ENCODE data around the gene NMBR. TPM values are rescaled to one million over a fixed set of nuclear protein-coding genes. Genes with fewer than 3 reads are reported as not detected.

NMBR gene
- polyA plus RNA-seq, 1 donor from 2014 or later = not detected

DNA sequence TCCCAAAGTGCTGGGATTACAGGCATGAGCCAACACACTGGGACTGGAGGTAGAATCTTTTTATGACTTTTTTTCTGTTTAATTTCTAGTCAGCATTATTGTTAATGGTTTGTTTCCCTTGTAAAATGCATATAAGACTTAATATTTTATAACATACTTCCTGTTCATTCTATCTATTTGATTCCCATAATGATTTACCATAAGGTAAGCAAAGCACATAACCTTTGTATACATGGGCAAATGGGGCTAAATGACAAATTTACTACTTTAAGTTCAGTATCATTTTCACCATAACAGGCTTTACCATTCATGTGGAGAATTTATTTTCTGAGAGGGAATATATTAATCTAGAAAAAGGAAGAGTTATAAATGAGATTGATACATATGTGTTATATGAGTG is 24.4 kb upstream of the NMBR start:
- Histone ChIP-seq H3K9ac (ENCODE audit: low read length) (no peak overlapping the region), H3K9me2 (ENCODE audit: insufficient read depth, low read length) (no peaks in the 10 kb centered on the region), H3K27ac (ENCODE audit: low read length) (no peak overlapping the region), H3K9me3 (ENCODE audit: low read length) (no peaks in the 10 kb centered on the region), H2AFZ (ENCODE audit: low read depth, low read length) (no peak overlapping the region), H3F3A (ENCODE audit: insufficient read depth, low read length, poor library complexity, severe bottlenecking) (no peaks in the 10 kb centered on the region), H3K4me2 (ENCODE audit: low read length) (no peak overlapping the region), H4K20me1 (ENCODE audit: insufficient read depth) (no peaks in the 10 kb centered on the region), H3K79me2 (replicated peaks; ENCODE audit: insufficient read depth, low read length) (no peaks in the 10 kb centered on the region), H3K4me3 (ENCODE audit: low read length) (no peak overlapping the region), H3K27me3 (ENCODE audit: insufficient read depth, low read depth, low read length) (no peaks in the 10 kb centered on the region), H3K36me3 (ENCODE audit: insufficient read depth, low read length) (no peaks in the 10 kb centered on the region)
- TF ChIP-seq POLR2AphosphoS5 (IDR thresholded peaks at IDR 0.05) (no peak), EZH2 (IDR thresholded peaks at IDR 0.05; ENCODE audit: borderline replicate concordance, insufficient read depth, low read length, poor library complexity, severe bottlenecking) (no peak), MXI1 (conservative IDR thresholded peaks at IDR 0.05; ENCODE audit: poor library complexity, severe bottlenecking) (no peak), EP300 (conservative IDR thresholded peaks at IDR 0.05; ENCODE audit: poor library complexity, severe bottlenecking) (no peak)

- Histone ChIP-seq H3K9me2 (ENCODE audit: insufficient read depth, low read length) (no peaks in the 10 kb centered on the region), H3F3A (ENCODE audit: insufficient read depth, low read length, poor library complexity, severe bottlenecking) (no peaks in the 10 kb centered on the region), H2AFZ (ENCODE audit: low read depth, low read length) (no peak overlapping the region), H3K36me3 (ENCODE audit: insufficient read depth, low read length) (no peaks in the 10 kb centered on the region), H3K27me3 (ENCODE audit: insufficient read depth, low read depth, low read length) (no peaks in the 10 kb centered on the region), H3K27ac (ENCODE audit: low read length) (no peak overlapping the region), H3K9me3 (ENCODE audit: low read length) (no peaks in the 10 kb centered on the region), H3K4me3 (ENCODE audit: low read length) (no peak overlapping the region), H3K4me2 (ENCODE audit: low read length) (no peak overlapping the region), H4K20me1 (ENCODE audit: insufficient read depth) (no peaks in the 10 kb centered on the region), H3K79me2 (replicated peaks; ENCODE audit: insufficient read depth, low read length) (peaks cover 17% of the 10 kb centered on the region), H3K9ac (ENCODE audit: low read length) (no peak overlapping the region)
- TF ChIP-seq, protein P1, sequence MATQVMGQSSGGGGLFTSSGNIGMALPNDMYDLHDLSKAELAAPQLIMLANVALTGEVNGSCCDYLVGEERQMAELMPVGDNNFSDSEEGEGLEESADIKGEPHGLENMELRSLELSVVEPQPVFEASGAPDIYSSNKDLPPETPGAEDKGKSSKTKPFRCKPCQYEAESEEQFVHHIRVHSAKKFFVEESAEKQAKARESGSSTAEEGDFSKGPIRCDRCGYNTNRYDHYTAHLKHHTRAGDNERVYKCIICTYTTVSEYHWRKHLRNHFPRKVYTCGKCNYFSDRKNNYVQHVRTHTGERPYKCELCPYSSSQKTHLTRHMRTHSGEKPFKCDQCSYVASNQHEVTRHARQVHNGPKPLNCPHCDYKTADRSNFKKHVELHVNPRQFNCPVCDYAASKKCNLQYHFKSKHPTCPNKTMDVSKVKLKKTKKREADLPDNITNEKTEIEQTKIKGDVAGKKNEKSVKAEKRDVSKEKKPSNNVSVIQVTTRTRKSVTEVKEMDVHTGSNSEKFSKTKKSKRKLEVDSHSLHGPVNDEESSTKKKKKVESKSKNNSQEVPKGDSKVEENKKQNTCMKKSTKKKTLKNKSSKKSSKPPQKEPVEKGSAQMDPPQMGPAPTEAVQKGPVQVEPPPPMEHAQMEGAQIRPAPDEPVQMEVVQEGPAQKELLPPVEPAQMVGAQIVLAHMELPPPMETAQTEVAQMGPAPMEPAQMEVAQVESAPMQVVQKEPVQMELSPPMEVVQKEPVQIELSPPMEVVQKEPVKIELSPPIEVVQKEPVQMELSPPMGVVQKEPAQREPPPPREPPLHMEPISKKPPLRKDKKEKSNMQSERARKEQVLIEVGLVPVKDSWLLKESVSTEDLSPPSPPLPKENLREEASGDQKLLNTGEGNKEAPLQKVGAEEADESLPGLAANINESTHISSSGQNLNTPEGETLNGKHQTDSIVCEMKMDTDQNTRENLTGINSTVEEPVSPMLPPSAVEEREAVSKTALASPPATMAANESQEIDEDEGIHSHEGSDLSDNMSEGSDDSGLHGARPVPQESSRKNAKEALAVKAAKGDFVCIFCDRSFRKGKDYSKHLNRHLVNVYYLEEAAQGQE (IDR thresholded peaks at IDR 0.05; ENCODE audit: borderline replicate concordance) = no peak
- TF ChIP-seq POLR2AphosphoS5 (IDR thresholded peaks at IDR 0.05) (no peak), EP300 (conservative IDR thresholded peaks at IDR 0.05; ENCODE audit: poor library complexity, severe bottlenecking) (no peak), SMC3 (conservative IDR thresholded peaks at IDR 0.05; ENCODE audit: poor library complexity) (no peak), TAF1 (IDR thresholded peaks at IDR 0.05; ENCODE audit: low read depth) (no peak), MXI1 (conservative IDR thresholded peaks at IDR 0.05; ENCODE audit: poor library complexity, severe bottlenecking) (no peak), EZH2 (IDR thresholded peaks at IDR 0.05; ENCODE audit: borderline replicate concordance, insufficient read depth, low read length, poor library complexity, severe bottlenecking) (no peak), CTCF (IDR thresholded peaks at IDR 0.05; ENCODE audit: poor library complexity, severe bottlenecking) (no peak), RAD21 (conservative IDR thresholded peaks at IDR 0.05) (no peak)
Measured at GRCh38 chr6:142167486-142167885, 20.6 kb upstream of the NMBR start.

Measured in neural cell (in vitro differentiated cells).